ENCODE data around the gene APIP. TPM values are rescaled to one million over a fixed set of nuclear protein-coding genes. Genes with fewer than 3 reads are reported as not detected.
A peak's percentile ranks its signal among the peaks of the same experiment; 100 is the strongest.
"Not testable (repeated sequence)": the region's sequence is repeated elsewhere in the genome, so short reads cannot be mapped to it uniquely, and the experiment has no call there.

Gene APIP
- total and polyA plus RNA-seq, 2 experiments from 2014 or later = 22.5 to 25.2 TPM

- in situ Hi-C loops (cut with MboI) = loop anchor here (10.0 kb wide), 1 partner anchor 490 kb away; the partner anchor contains the start of gene SLC1A2
- Histone ChIP-seq H3K36me3 (ENCODE audit: low read depth) (no peaks in the 10 kb centered on the region; the same call in 1 of the 2 replicates), H3K79me2 (ENCODE audit: insufficient read depth) (peaks cover 97% of the 10 kb centered on the region), H4K20me1 (ENCODE audit: insufficient read depth) (no peaks in the 10 kb centered on the region), H3K27me3 (replicated peaks; ENCODE audit: insufficient read depth) (no peaks in the 10 kb centered on the region), H3K9me2 (ENCODE audit: insufficient read depth) (no peaks in the 10 kb centered on the region), H3K4me3 (peak overlapping the region; percentile 19), H3K4me2 (ENCODE audit: unreplicated experiment) (peak overlapping the region; percentile 46), H2AFZ (no peak overlapping the region; the same call in 1 of the 2 replicates), H3K27ac (peak overlapping the region; percentile 16; the same call in 1 of the 2 replicates), H3K4me1 (ENCODE audit: insufficient read depth) (peaks cover 63% of the 10 kb centered on the region), H3F3A (ENCODE audit: insufficient read depth) (peaks cover 14% of the 10 kb centered on the region; the same call in 1 of the 2 replicates), H3K9ac (peak overlapping the region; percentile 51), H3K9me3 (ENCODE audit: low read depth) (no peaks in the 10 kb centered on the region)
- TF ChIP-seq EZH2phosphoT487 (IDR thresholded peaks at IDR 0.05; ENCODE audit: insufficient read depth, low read depth) (no peak), EZH2 (IDR thresholded peaks at IDR 0.05; ENCODE audit: insufficient read depth, poor library complexity, severe bottlenecking) (no peak)
- WGBS, 2 experiments (ENCODE audit: low coverage in 1 of 2, low lambda C conversion rate in 2 of 2, missing lambda C conversion rate in 2 of 2) = 7 to 28% methylated on average over 3 of the region's 3 CpGs
- DNase-seq = peak; percentile 29
Measured at GRCh38 chr11:34924714-34925113, 8.5 kb upstream of the APIP start.

- Histone ChIP-seq H3K27me3 (replicated peaks; ENCODE audit: insufficient read depth) (no peaks in the 10 kb centered on the region), H3K4me3 (no peak overlapping the region), H2AFZ (no peak overlapping the region), H4K20me1 (ENCODE audit: insufficient read depth) (no peaks in the 10 kb centered on the region), H3K79me2 (ENCODE audit: insufficient read depth) (peaks cover 97% of the 10 kb centered on the region), H3K4me1 (ENCODE audit: insufficient read depth) (peaks cover 51% of the 10 kb centered on the region), H3K36me3 (ENCODE audit: low read depth) (no peaks in the 10 kb centered on the region; the same call in 1 of the 2 replicates), H3F3A (ENCODE audit: insufficient read depth) (peaks cover 19% of the 10 kb centered on the region; the same call in 1 of the 2 replicates), H3K4me2 (ENCODE audit: unreplicated experiment) (no peak overlapping the region), H3K27ac (no peak overlapping the region), H3K9me3 (ENCODE audit: low read depth) (no peaks in the 10 kb centered on the region), H3K9me2 (ENCODE audit: insufficient read depth) (no peaks in the 10 kb centered on the region), H3K9ac (no peak overlapping the region)
- no peak for DNase-seq
- no peak for TF ChIP-seq EZH2phosphoT487 (IDR thresholded peaks at IDR 0.05; ENCODE audit: insufficient read depth, low read depth)
- no peak for TF ChIP-seq EZH2 (IDR thresholded peaks at IDR 0.05; ENCODE audit: insufficient read depth, poor library complexity, severe bottlenecking)
- in situ Hi-C loops (cut with MboI) = loop anchor here (10.0 kb wide), 1 partner anchor 494 kb away; the partner anchor contains the start of gene SLC1A2
- WGBS, 2 experiments (ENCODE audit: low coverage in 1 of 2, low lambda C conversion rate in 2 of 2, missing lambda C conversion rate in 2 of 2) = 96 to 99% methylated on average over 4 of the region's 4 CpGs
Measured at GRCh38 chr11:34921156-34921555, 5.0 kb upstream of the APIP start.

- H3K27ac ChIP-seq = peak overlapping the region; percentile 89
- H3F3A ChIP-seq (ENCODE audit: insufficient read depth) = peaks cover 20% of the 10 kb centered on the region
- in situ Hi-C loops (cut with MboI) = no loop called here
- H3K27me3 ChIP-seq (replicated peaks; ENCODE audit: insufficient read depth) = no peaks in the 10 kb centered on the region
- 8 to 10% methylated on average over 21 to 23 of the region's 23 CpGs for WGBS, 2 experiments (ENCODE audit: low coverage in 1 of 2, low lambda C conversion rate in 2 of 2, missing lambda C conversion rate in 2 of 2)
- no peaks in the 10 kb centered on the region for H3K9me3 ChIP-seq (ENCODE audit: low read depth)
- H3K4me2 ChIP-seq (ENCODE audit: unreplicated experiment) = peak overlapping the region; percentile 95
- peak overlapping the region; percentile 96 for H3K9ac ChIP-seq
- peak overlapping the region; percentile 86 for H2AFZ ChIP-seq
- H3K4me1 ChIP-seq (ENCODE audit: insufficient read depth) = peaks cover 38% of the 10 kb centered on the region
- no peaks in the 10 kb centered on the region for H4K20me1 ChIP-seq (ENCODE audit: insufficient read depth)
- no peaks in the 10 kb centered on the region for H3K36me3 ChIP-seq (ENCODE audit: low read depth)
- H3K4me3 ChIP-seq = peak overlapping the region; percentile 92
- DNase-seq = peak; percentile 60
- peaks cover 86% of the 10 kb centered on the region for H3K79me2 ChIP-seq (ENCODE audit: insufficient read depth)
- TF ChIP-seq EZH2 (IDR thresholded peaks at IDR 0.05; ENCODE audit: insufficient read depth, poor library complexity, severe bottlenecking) (no peak), EZH2phosphoT487 (IDR thresholded peaks at IDR 0.05; ENCODE audit: insufficient read depth, low read depth) (no peak)
- no peaks in the 10 kb centered on the region for H3K9me2 ChIP-seq (ENCODE audit: insufficient read depth)
Measured at GRCh38 chr11:34916843-34917770, 928 bp upstream of the APIP start.

- H3K36me3 ChIP-seq (ENCODE audit: low read depth) = no peaks in the 10 kb centered on the region
- peak overlapping the region; percentile 92 for H3K4me3 ChIP-seq
- H3K4me2 ChIP-seq (ENCODE audit: unreplicated experiment) = peak overlapping the region; percentile 82
- peaks cover 31% of the 10 kb centered on the region for H3K4me1 ChIP-seq (ENCODE audit: insufficient read depth)
- peaks cover 20% of the 10 kb centered on the region for H3F3A ChIP-seq (ENCODE audit: insufficient read depth)
- no peaks in the 10 kb centered on the region for H4K20me1 ChIP-seq (ENCODE audit: insufficient read depth)
- peak overlapping the region; percentile 89 for H3K27ac ChIP-seq
- no peaks in the 10 kb centered on the region for H3K27me3 ChIP-seq (replicated peaks; ENCODE audit: insufficient read depth)
- H2AFZ ChIP-seq = peak overlapping the region; percentile 92
- no peaks in the 10 kb centered on the region for H3K9me2 ChIP-seq (ENCODE audit: insufficient read depth)
- H3K79me2 ChIP-seq (ENCODE audit: insufficient read depth) = peaks cover 69% of the 10 kb centered on the region
- DNase-seq = peak; percentile 61
- H3K9ac ChIP-seq = peak overlapping the region; percentile 96
- H3K9me3 ChIP-seq (ENCODE audit: low read depth) = no peaks in the 10 kb centered on the region
- no peak for TF ChIP-seq EZH2 (IDR thresholded peaks at IDR 0.05; ENCODE audit: insufficient read depth, poor library complexity, severe bottlenecking)
- TF ChIP-seq EZH2phosphoT487 (IDR thresholded peaks at IDR 0.05; ENCODE audit: insufficient read depth, low read depth) = no peak
- in situ Hi-C loops (cut with MboI) = no loop called here
- 7 to 8% methylated on average over 34 of the region's 34 CpGs for WGBS, 2 experiments (ENCODE audit: low coverage in 1 of 2, low lambda C conversion rate in 2 of 2, missing lambda C conversion rate in 2 of 2)
Measured at GRCh38 chr11:34915136-34916014, 804 bp downstream of the APIP start.

GRCh38 chr11:34913556-34913955 is 2.6 kb downstream of the APIP start:
- H3K4me2 ChIP-seq (ENCODE audit: unreplicated experiment); H3K9ac ChIP-seq; in situ Hi-C loops (cut with MboI); H3K9me2 ChIP-seq (ENCODE audit: insufficient read depth); H4K20me1 ChIP-seq (ENCODE audit: insufficient read depth); H2AFZ ChIP-seq; H3K27me3 ChIP-seq (replicated peaks; ENCODE audit: insufficient read depth); H3K27ac ChIP-seq; H3K36me3 ChIP-seq (ENCODE audit: low read depth); H3K9me3 ChIP-seq (ENCODE audit: low read depth); DNase-seq; H3K4me3 ChIP-seq: not testable (repeated sequence)
- H3K4me1 ChIP-seq (ENCODE audit: insufficient read depth) = peaks cover 20% of the 10 kb centered on the region
- peaks cover 65% of the 10 kb centered on the region for H3K79me2 ChIP-seq (ENCODE audit: insufficient read depth)
- peaks cover 20% of the 10 kb centered on the region for H3F3A ChIP-seq (ENCODE audit: insufficient read depth)
- 97 to 99% methylated on average over 10 of the region's 10 CpGs for WGBS, 2 experiments (ENCODE audit: low coverage in 1 of 2, low lambda C conversion rate in 2 of 2, missing lambda C conversion rate in 2 of 2)

Measured in GM23248 (cell line).